HG02571 (cell line): ENCODE data around the gene MBD4.
A peak's percentile ranks its signal among the peaks of the same experiment; 100 is the strongest.
"Not testable (repeated sequence)": the region's sequence is repeated elsewhere in the genome, so short reads cannot be mapped to it uniquely, and the experiment has no call there.

ENCODE experiments used
- ATAC-seq: cut with Tn5 transposase; IDR thresholded peaks from one replicate; pipeline ENCODE4 v1.9.1; 2021; ENCODE audit warnings: mild to moderate bottlenecking, moderate library complexity; ENCODE audit not compliant: unreplicated experiment

Gene MBD4

DNA sequence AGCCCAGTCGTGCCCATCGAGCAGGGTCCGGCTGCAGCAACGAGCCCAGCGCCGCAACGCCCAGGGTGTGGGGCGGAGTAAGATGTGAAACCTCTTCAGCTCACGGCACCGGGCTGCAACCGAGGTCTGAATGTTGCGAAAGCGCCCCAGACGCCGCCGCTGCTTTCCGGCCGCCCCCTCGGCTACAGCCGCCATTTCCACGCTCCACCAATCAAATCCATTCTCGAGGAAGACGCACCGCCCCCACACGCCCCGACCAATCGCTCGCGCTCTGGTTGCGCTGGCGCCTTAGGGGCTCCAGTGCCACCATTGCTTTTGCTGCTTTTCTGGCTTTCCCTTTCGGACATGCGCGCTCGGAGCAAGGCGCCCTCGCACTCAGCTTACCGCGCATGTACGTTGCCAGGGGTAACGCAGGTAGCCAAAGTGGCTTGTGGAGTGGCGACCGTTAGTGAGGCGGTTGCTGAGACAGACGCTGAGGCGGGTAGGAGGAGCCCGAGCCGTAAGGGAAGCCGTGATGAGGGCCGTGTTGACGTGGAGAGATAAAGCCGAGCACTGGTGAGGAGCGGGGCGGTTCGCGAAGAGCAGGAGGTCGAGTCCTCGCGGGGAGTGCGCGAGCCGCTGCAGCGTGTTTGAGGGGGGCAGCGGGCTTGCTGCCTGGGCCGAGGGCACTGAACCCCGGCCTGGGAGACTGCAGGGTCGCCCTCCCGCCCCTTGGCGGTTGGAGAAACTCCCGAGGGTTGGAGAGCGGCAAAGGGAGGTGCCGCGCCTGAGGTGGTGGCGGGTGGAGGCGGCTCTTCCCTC lies at the start of gene MBD4, which contains the start of gene IFT122:
MBD4 (minus strand) TSS at position 132 of the 801 bp plus-strand sequence; CDS start at position 17, 115 bp downstream.
IFT122 (plus strand) TSS at position 408 of the 801 bp plus-strand sequence; CDS start at position 515, 107 bp downstream.
- peak; percentile 88 for ATAC-seq

DNA sequence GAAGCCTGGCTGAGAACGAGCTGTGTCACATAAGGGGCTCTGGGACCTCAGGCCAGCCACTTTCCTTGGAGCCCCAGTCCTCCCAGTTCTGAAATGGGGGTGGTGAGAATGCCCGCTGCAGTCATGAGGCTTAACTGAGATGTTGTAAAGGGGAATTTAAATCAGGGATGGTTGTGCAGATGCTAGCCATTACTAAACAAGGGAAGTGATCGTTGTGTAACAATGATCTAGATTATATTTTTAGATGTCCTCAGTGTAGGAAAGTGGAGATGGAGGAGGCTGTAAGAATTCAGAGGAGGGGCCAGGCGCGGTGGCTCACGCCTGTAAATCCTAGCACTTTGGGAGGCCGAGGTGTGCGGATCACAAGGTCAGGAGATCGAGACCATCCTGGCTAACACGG lies 49.5 kb upstream of the MBD4 start:
- not testable (repeated sequence) for ATAC-seq

DNA sequence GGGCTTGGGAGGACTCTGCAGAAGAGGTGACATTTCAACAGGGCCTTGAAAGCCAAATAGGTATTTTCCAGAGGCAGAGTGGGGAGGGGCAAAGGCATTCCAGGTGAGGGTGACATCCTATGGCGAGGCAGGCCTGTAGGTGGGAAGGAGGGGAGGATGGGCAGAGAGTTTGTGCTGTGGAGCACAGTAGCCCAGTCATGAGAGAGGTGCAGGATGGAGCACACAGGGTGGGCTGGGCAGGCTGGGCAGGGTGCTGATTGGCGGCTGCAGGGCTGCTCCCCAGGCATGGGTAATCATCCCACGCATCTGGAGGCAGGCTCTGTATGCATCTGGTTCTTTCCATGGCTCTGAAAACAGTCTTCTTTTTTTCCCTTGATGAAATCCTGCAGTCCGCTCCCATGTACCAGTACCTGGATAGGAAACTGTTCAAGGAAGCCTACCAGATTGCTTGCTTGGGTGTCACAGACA lies 48.2 kb upstream of the MBD4 start:
- not testable (repeated sequence) for ATAC-seq

DNA sequence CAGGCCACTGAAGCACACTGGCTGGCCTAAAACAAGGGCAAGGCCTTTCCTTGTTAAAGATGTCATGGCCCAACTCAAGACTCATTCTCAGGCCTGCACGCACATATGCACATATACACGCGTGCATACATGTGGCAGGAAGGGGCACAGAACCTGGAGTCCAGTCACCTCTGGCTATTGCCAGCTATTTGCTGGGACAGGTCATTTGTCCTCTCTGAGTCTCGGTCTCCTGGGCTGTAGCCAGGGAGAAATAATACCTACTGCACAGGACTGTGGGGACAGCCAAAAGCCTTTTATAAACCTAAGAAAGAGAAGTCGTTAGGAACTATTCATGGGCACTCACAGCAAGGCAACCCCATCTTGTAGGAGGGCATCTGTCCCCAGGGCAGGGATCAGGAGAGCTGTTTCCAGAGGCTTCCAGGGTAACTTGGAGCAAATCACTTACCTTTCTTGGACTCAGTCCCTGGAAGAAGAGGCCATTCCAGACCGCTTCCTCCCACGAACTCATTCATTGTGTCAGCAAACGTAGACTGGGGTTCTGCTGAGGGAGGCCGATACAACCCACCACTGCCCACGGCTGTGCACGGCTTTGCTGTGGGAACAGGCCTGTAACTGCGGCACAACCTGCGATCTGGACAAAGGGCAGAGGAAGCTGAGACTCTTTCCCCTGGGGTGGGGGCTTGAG lies 47.6 kb upstream of the MBD4 start:
- ATAC-seq: no peak

DNA sequence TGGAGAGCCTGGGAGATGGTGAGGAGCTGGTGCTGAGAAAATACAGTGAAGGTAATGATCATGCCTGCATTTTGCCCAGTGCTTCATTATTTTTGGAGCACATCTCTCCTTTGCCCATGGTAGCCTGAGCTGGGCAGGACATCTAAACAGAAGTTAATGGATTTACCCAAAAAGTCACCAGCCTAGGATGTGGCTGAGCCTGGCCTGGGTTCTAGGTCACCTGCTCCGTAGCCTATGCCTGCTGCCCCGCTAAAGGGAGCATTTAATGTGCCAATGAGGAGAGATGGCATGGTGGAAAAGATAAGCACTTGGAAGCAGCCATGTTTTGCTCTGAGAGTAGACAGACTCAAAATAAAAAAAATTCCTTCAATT lies 46.9 kb upstream of the MBD4 start:
- ATAC-seq: no peak

DNA sequence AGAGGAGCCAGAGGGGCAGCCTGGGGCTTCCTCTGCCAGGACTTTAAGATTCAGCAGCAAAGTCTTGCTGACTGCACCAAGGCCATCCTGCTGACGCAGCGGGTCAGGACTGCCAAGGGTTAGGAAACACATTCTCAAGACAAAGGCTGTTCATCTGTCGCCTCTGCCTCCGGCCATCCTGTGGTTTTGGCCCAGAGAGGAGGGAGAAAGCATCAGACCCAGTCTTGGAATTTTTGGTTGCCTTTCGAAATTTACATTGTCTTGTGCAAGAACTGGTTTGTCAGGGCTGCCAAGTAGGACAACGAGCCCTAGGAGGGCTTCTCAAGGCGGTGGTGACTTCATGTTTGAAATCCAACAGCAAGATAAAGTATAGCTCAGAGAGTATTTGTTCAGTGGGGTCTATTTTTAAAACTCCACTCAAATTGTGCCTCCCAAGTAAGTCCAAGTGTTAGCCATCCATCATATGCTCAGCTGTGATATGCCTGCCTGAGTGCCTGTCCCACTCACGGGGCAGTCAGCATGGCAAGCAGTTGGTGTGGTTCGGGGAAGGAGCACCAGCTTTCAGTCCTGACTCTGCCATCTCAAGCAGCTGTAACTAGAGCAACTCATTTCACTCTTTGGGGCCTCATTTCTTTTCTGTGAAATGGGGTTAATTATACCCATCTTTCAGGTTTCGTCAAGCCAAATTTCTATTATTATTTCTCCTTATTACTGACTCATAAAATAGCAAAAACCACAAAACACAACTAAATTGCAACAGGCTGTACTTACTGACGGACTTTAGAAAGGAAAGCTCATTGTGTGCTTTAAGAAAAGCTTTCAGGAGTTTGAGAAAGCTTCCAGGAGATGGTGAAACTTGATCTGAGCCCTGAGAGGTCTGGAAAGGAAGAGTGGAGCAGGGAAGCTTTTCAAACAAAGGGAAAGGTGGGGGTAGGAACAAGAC lies 46.2 kb upstream of the MBD4 start:
- ATAC-seq: no peak

DNA sequence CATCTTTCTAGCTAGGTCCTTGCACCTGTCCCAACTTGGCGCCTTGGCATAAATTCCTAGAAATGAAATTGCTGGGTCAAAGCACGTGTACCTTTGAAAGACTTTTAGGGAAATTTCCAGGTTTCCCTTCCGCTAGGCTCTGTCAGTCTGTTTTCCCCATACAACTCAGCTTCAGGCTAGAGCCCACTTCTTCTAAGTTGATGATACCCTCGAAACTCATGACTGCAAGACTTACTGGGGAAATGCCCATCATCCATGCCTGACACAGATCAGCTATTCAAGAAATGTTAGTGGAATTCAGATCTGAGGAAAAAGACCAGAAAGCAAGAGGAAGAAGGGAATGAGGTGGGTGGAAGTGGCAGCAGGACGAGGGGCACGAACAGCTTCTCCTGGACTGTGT lies 45.4 kb upstream of the MBD4 start:
- not testable (repeated sequence) for ATAC-seq

DNA sequence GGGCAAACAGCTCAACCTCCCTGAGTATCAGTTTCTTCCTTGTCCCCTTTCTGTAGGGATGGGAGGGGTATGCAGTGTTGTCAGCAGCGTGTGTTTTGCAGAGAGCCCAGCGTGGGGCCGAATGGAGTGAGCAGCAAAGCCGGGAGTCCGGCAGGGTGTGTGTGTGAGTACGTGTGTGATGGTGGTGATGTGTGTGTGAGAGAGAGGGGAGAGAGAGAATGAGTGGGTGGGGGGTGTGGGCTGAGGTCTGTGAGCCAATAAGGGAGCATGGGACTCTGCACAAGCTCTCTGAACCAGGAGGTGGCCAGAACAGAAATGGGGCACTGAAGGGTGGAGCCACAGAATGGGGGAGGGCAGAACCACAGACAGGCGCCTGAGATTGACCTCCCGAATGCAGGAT lies 44.1 kb upstream of the MBD4 start:
- no peak for ATAC-seq

DNA sequence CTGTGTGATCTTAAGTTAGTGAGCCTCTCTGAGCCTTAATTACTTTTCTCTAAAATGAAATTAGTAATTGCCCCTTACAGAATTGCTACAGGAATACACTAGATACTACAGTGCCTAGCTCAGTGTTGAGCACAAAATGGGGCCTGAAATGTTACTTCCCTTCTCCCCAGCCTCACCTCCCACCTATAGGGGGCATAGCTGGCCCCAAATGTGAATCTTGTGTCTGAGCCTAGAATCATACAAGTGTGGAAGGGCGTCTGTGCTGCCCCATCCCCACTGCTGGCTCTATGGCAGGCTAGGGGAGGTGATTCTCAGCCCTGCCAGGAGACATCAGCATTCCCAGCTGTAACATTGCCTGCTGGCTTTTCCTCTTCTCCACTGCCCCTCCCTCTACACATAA lies 43.0 kb upstream of the MBD4 start:
- no peak for ATAC-seq

DNA sequence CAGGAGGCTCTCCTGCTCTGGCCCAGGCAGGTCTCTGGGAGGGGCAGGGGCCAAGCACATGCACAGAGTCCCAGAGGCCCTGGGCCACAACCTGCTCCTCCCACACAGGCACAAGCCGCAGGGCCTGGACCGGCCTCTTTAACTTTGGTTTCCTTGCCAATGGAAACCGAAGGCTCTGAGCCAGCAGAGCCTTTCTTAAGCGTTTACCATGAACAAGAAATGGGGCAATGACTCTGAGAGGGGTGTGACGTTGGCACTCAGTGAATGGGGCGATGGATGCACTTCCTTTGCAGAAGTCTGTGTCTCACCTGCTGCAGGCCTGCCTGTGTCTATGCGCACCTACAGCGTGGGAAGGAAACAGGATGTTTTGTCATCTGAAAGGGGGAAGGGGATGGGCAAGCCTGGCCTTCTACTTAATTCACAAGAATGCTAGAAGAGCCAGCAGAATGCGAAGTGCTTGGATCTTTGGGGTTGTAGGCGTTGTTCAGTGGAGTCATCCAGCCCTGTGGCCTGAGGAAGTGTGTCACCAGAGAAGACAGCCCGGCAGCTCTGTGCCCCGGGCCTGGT lies 42.1 kb upstream of the MBD4 start:
- ATAC-seq: no peak

DNA sequence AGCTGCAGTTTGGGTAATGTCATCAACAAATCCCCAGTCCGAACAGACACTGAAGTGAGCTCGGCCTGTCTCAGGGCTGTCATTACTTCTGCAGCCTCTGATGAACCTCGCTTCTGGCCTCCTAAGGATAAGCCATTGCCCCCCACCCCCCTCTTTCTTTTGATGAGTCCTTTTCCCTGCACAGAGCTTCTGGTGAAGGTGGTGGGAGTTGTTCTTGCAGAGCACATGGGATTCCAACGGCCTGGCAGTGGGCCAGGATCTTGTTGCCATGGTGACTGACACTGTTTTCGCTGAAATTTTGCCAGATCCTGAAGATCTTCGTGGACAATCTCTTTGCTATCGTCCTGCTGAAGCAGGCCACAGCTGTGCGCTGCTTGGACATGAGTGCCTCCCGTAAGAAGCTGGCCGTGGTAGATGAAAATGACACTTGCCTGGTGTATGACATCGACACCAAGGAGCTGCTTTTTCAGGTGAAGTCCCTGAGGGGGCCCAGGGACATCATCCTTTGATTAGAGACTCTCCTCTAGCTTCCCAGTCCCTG lies 41.5 kb upstream of the MBD4 start:
- ATAC-seq: not testable (repeated sequence)

DNA sequence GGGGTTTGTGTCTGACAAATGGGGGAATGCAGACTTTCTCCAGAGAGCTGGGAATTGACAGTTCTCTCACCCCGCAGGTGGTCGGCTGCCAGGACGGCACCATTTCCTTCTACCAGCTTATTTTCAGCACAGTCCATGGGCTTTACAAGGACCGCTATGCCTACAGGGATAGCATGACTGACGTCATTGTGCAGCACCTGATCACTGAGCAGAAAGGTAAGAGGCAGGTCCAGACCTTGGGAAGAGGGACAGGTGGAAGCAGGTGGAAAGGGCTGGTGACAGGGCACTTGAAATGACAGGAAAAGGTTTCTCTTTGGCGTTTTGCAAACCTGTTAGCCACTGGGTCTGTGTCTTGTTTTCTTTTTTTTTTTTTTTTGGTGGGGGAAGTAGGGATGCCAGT lies 36.8 kb upstream of the MBD4 start:
- no peak for ATAC-seq

DNA sequence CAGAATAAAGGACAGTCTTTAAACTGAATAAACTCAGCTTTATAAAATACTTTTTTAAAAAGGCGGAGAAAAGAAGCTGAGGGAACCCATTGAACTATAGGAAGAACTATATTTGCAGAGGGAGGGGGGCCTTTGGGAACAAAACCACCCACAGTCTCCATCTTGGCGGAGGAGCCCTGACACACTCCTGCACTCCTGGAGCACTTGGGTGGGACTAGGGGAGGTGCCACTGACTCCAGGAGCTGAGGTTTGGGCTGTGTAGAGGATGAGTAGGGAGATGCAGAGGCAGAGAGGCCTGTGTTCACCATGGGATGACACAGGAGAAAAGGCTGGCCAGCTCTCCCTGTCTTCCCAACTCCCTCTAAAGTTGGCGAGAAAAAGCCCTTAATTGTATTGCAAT lies 36.1 kb upstream of the MBD4 start:
- no peak for ATAC-seq

DNA sequence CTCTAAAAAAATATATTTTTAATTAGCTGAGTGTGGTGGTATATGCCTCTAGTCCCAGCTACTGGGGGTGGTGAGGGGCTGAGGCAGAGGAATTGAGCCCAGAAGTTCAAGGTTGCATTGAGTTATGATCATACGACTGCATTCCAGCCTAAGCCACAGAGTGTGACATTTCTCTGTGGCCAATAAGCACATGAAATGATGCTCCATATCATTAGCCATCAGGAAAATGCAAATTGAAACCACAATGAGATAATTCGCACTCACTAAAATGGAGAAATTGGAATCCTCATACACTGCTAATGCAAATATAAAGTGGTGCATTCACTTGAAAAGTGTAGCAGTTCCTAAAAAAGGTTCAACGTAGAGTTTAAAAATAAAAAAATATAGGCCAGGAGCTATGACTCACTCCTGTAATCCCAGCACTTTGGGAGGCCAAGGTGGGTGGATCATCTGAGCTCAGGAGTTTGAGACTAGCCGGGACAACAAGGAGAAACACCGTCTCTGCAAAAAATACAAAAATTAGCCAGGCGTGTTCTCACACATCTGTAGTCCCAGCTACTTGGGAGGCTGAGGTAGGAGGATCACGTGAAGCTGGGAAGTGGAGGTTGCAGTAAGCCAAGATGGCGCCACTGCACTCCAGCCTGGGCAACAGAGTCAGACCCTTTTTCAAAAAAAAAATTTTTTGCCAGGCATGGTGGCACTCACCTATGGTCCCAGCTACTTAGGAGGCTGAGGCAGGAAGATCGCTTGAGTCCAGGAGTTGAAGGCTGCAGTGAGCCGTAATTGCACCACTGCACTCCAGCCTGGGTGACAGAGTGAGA lies 35.4 kb upstream of the MBD4 start:
- ATAC-seq: no peak

DNA sequence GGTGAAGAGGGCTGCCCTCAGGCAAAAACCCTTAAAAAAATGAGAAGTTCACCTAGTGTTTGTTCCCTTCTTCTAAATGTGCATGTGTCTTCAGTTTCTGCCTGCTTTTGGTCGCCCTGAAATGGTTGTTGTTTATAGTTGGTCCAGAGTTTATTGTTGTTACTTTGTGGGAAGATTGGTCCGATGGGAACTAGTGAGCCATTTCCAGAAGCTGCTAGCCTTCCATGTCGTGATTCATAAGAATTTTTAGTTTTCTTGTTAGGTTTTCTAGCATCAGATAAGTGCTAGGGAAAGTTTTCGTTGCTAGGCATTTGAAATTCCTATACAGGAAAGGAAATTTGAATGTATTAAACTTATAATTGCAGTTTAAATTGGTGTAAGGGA lies 34.0 kb upstream of the MBD4 start:
- ATAC-seq: no peak

DNA sequence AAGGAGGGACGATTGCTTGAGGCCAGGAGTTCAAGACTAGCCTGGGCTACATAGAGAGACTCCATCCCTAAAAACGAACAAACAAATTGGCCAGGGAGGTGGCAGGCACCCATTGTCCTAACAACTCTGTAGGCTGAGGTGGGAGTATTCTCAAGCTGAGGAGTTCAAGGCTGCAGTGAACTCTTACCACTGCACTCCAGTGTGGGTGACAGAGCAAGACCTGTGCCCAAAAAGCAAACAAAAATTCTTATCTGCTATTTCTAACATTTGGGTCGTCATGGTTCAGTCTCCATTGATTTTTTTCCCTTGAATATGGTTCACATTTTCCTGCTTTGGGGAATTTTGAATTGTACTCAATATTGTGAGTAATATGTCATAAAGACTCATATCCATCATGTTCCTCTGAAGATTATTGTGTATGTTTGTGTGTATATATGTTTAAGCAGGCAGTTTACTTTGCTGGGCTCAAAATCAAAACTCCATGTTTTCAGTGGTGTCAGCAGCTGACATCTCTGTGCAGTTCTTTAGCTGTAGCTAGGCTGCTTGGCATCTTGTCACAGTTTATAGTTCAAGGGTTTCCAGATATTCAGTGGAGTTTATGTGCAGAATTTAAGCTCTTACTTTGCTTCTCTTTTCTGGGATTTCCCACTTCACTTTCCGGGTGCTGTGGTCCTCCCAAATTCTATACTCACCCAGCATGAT lies 33.5 kb upstream of the MBD4 start:
- ATAC-seq: no peak

DNA sequence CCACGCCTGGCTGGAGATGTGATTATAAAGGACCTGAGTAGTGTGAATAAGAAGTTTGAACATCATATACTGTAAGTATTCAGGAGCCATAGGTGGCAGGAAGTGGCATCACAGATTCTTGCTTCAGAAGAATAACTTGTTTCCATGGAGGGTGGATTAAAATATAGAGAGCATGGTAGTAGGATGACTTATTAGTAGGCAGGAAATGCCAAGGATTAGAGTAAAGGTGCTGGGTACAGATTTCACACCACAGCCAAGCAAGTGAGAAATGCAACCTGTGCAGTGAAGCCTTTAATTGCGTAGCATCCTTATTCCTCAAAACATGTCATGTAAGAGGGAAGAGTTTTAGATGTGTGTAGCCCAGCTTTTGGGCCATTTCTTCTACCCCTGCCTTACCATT lies 31.1 kb upstream of the MBD4 start:
- ATAC-seq: no peak

DNA sequence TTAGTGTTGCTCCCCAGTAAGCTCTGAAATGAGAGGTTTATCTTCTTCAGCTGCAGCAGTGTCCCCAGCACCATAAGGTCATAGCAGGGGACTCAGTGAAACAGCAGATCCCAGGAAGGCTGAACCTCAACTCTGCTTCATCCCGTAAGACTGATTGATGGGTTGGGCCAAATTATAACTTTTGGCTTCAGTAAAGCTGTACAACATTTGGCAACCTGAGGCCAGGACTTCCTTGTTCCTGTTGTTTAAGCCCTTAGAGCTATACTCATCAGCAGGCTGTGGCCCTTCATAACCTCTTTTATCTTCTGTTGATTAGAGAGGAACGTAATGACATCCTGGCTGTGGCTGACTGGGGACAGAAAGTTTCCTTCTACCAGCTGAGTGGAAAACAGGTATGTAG lies 29.3 kb upstream of the MBD4 start:
- ATAC-seq: no peak

DNA sequence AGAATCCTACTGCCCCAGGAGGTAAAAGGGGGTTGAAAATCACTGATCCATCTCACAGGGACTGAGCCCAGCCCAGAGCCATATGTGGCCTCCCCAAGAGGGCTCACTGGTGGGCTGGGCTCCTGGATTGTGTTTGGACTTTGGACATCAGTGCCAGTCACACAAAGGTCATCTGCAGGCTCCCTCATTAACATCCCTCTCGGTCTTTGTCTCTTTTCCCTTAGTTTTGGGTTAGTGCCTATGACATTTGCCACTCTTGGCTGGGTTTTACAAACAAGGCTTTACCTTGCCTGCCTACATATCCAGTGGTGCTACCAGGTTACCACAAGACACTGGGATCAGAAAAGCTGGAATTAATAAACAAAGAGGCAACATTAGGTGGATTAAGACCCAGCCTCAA lies 28.2 kb upstream of the MBD4 start:
- no peak for ATAC-seq
